HL-60 (cell line): Measurements from ENCODE around the gene SARS2.

Experiments
- DNase-seq, 2 experiments: peaks; one replicate each; pipeline ENCODE4 v3.0.0-alpha.2; 2010 to 2020; ENCODE audit warnings: low read depth in 1 of 2, low spot score in 1 of 2
- H3K27ac ChIP-seq: fragments of 250-450 bp; sonication (Bioruptor Pico); replicated peaks from 2 replicates; pipeline ENCODE4 v1.5.1; 2020; ENCODE audit warnings: mild to moderate bottlenecking, moderate library complexity
- H3K27me3 ChIP-seq: fragments of 250-450 bp; sonication (Bioruptor Pico); 2 replicates; pipeline ENCODE4 v1.5.1; 2021; ENCODE audit warnings: mild to moderate bottlenecking, moderate library complexity; ENCODE audit not compliant: insufficient read depth, poor library complexity, severe bottlenecking
- H3K4me3 ChIP-seq: replicated peaks from 2 replicates; pipeline ENCODE4 v1.5.1; 2011; ENCODE audit warnings: mild to moderate bottlenecking, control low read depth, low read length; ENCODE audit not compliant: insufficient read depth
- GABPA ChIP-seq: IDR thresholded peaks from 2 replicates; pipeline ENCODE4 v1.6.1; 2012; ENCODE audit warnings: low read depth
- POLR2AphosphoS5 ChIP-seq: IDR thresholded peaks from 2 replicates; pipeline ENCODE4 v1.6.1; 2012; ENCODE audit warnings: low read depth
- SPI1 ChIP-seq: IDR thresholded peaks from 2 replicates; pipeline ENCODE4 v1.6.1; 2012; ENCODE audit warnings: low read depth, mild to moderate bottlenecking, borderline replicate concordance
- TF ChIP-seq, protein P1 (sequence below): IDR thresholded peaks from one replicate; pipeline ENCODE4 v1.5.1; 2011; ENCODE audit warnings: low read length, control low read depth, inconsistent platforms; ENCODE audit not compliant: insufficient read depth
- TF ChIP-seq, protein P2 (sequence below): IDR thresholded peaks from 2 replicates; pipeline ENCODE4 v1.6.1; 2012; ENCODE audit warnings: low read depth; ENCODE audit not compliant: insufficient replicate concordance

SARS2 gene

DNA sequence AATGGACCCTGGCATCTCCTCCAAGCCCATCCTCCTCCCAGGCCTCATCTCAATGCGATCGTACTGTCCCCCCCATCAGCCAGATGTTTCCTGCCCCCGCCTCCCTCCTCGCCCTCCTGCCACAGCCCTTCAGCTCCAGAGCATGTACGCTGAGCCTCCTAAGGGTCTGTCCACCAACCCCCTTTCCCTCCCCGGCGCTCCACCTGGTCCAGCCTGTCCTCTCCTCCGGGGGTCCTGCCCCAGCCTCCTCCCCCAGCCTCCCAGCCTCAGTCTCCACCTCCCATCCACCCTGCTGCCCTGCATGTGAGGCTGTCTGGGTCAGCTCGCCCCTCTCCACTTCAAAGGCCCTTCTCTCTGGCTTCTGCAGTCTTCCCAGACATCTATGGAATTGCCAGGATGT lies 35.6 kb downstream of the SARS2 start:
- no peak for DNase-seq
- H3K27ac ChIP-seq: no peak overlapping the region
- H3K27me3 ChIP-seq: no peaks in the 10 kb centered on the region
- TF ChIP-seq SPI1 (no peak), POLR2AphosphoS5 (no peak), GABPA (no peak)
- TF ChIP-seq, protein P1, sequence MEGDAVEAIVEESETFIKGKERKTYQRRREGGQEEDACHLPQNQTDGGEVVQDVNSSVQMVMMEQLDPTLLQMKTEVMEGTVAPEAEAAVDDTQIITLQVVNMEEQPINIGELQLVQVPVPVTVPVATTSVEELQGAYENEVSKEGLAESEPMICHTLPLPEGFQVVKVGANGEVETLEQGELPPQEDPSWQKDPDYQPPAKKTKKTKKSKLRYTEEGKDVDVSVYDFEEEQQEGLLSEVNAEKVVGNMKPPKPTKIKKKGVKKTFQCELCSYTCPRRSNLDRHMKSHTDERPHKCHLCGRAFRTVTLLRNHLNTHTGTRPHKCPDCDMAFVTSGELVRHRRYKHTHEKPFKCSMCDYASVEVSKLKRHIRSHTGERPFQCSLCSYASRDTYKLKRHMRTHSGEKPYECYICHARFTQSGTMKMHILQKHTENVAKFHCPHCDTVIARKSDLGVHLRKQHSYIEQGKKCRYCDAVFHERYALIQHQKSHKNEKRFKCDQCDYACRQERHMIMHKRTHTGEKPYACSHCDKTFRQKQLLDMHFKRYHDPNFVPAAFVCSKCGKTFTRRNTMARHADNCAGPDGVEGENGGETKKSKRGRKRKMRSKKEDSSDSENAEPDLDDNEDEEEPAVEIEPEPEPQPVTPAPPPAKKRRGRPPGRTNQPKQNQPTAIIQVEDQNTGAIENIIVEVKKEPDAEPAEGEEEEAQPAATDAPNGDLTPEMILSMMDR: no peak
- TF ChIP-seq, protein P2, sequence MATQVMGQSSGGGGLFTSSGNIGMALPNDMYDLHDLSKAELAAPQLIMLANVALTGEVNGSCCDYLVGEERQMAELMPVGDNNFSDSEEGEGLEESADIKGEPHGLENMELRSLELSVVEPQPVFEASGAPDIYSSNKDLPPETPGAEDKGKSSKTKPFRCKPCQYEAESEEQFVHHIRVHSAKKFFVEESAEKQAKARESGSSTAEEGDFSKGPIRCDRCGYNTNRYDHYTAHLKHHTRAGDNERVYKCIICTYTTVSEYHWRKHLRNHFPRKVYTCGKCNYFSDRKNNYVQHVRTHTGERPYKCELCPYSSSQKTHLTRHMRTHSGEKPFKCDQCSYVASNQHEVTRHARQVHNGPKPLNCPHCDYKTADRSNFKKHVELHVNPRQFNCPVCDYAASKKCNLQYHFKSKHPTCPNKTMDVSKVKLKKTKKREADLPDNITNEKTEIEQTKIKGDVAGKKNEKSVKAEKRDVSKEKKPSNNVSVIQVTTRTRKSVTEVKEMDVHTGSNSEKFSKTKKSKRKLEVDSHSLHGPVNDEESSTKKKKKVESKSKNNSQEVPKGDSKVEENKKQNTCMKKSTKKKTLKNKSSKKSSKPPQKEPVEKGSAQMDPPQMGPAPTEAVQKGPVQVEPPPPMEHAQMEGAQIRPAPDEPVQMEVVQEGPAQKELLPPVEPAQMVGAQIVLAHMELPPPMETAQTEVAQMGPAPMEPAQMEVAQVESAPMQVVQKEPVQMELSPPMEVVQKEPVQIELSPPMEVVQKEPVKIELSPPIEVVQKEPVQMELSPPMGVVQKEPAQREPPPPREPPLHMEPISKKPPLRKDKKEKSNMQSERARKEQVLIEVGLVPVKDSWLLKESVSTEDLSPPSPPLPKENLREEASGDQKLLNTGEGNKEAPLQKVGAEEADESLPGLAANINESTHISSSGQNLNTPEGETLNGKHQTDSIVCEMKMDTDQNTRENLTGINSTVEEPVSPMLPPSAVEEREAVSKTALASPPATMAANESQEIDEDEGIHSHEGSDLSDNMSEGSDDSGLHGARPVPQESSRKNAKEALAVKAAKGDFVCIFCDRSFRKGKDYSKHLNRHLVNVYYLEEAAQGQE: no peak
- no peak overlapping the region for H3K4me3 ChIP-seq

DNA sequence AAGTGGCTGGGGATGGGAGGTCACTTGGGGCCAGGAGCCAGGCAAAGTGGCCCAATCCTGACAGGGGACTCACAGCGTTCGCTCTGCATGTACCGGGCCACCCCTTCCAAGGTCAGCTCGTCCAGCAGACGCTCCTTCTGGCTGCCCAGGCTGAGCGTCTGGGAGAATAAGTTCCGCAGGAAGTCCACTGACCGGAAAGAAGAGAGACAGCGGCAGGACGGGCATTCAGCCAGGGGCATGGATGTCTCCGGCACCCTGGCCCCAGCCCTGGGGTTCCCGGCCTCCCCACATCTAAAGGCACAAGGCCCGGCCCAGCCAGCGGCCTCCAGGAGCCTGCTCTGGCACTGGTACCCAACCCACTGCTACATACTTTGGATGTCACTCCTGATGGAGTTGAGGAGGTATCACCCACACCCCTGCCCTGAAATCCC lies 37.2 kb downstream of the SARS2 start:
- Histone ChIP-seq H3K27me3 (no peaks in the 10 kb centered on the region), H3K27ac (no peak overlapping the region), H3K4me3 (no peak overlapping the region)
- DNase-seq: no peak
- no peak for TF ChIP-seq POLR2AphosphoS5
- TF ChIP-seq GABPA: no peak
- TF ChIP-seq, protein P2: no peak

DNA sequence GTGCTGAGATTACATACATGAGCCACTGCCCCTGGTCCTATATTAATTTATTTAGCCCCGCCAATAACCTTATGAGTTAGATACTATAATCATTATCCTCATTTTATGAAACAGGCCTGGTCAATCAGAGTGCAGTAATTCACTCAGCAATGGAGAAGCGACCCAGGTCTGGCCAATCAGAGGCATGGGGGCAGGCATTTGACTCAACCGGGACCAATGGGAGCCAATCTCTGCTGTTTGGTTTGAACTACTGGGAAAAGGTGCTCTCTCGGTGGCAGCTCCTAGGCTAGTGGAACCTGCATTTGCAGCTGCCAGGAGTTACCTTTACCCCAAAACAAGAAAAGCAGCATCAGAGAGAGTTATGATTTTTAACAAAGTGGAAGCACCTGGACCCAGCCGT lies 37.7 kb downstream of the SARS2 start:
- H3K27ac ChIP-seq: no peak overlapping the region
- H3K27me3 ChIP-seq: no peaks in the 10 kb centered on the region
- DNase-seq: no peak
- TF ChIP-seq POLR2AphosphoS5: no peak
- TF ChIP-seq, protein P1: no peak
- no peak for TF ChIP-seq GABPA
- TF ChIP-seq, protein P2: no peak
- TF ChIP-seq SPI1: no peak
- no peak overlapping the region for H3K4me3 ChIP-seq
